Transverse colon (tissue), 4 donors: ENCODE data around the gene CTSL. TPM values are rescaled to one million over a fixed set of nuclear protein-coding genes. Genes with fewer than 3 reads are reported as not detected.
A peak's percentile ranks its signal among the peaks of the same experiment; 100 is the strongest.

Experiments used
- DNase-seq: peaks from one replicate; pipeline ENCODE4 v3.0.0-alpha.2; 2019
- H3K27ac ChIP-seq, 4 donors: fragments of 200-600 bp; sonication (generic); 2 replicates each; pipeline ENCODE4 v1.5.1; 2016 to 2018; ENCODE audit warnings: inconsistent platforms in 4 of 4
- H3K27me3 ChIP-seq: fragments of 200-600 bp; sonication (generic); 2 replicates; pipeline ENCODE4 v1.5.1; 2017; ENCODE audit warnings: inconsistent platforms
- H3K36me3 ChIP-seq, 4 donors: fragments of 200-600 bp; sonication (generic); 2 replicates each; pipeline ENCODE4 v1.5.1; 2017 to 2019; ENCODE audit warnings: inconsistent platforms in 4 of 4
- H3K4me1 ChIP-seq, 4 donors: fragments of 200-600 bp; sonication (generic); 2 replicates each; pipeline ENCODE4 v1.5.1; 2017 to 2020; ENCODE audit warnings: inconsistent platforms in 4 of 4
- H3K4me3 ChIP-seq, 4 donors: fragments of 200-600 bp; sonication (generic); 1 replicate in 1 of 4; 2 replicates in 3 of 4; pipeline versions ENCODE4 v1.5.1 to v1.6.1; 2017 to 2019; ENCODE audit warnings: inconsistent platforms in 4 of 4
- H3K9me3 ChIP-seq, 2 donors: fragments of 200-600 bp; sonication (generic); 2 replicates each; pipeline ENCODE4 v1.5.1; 2017 to 2019; ENCODE audit warnings: inconsistent platforms in 2 of 2
- EP300 ChIP-seq: sonication (generic); formaldehyde crosslinking; IDR thresholded peaks from one replicate; pipeline ENCODE4 v1.6.1; 2017; ENCODE audit warnings: antibody characterized with exemption, low read depth
- POLR2A ChIP-seq: fragments of 450-650 bp; IDR thresholded peaks from one replicate; pipeline ENCODE4 v1.6.1; 2016; ENCODE audit warnings: antibody characterized with exemption, mild to moderate bottlenecking, moderate library complexity
- POLR2AphosphoS5 ChIP-seq, 3 donors: sonication (generic); formaldehyde crosslinking; IDR thresholded peaks; one replicate each; pipeline ENCODE4 v1.6.1; 2016; ENCODE audit warnings: antibody characterized with exemption in 3 of 3
- WGBS, 2 donors: methylation state at CpG; one replicate each; pipeline ENCODE4 v1.1.5; 2018; ENCODE audit warnings: low coverage in 1 of 2; 5-methylcytosine and 5-hydroxymethylcytosine counted together
- in situ Hi-C, 4 donors: fragments of 200-750 bp; cut with MboI; loops; one replicate each; pipeline versions ENCODE4 v1.15.0 to v1.15.1; 2017; ENCODE audit warnings: low sequenced_read_pairs in 3 of 4, low pct_ligation_motif_present in 1 of 4, low pct_unique_long_range_greater_than_20kb in 1 of 4
- intact Hi-C: fragments of 100-400 bp; cut with DNase I; formaldehyde crosslinking; loops from one replicate; pipeline ENCODE4 v1.15.1; 2023; ENCODE audit warnings: low total_unique reads
- total RNA-seq, 4 donors: library from RNA; depleted of rRNA; stranded (reverse); fragments of >200 nt; gene quantifications; one replicate each; pipeline ENCODE4 v1.1.0, GENCODE V29; 2016
- TF ChIP-seq, protein P1 (sequence below), 5 experiments: fragments of 200-600 bp in 3 of 5; fragments of 450-650 bp in 2 of 5; sonication (generic) in 3 of 5; IDR thresholded peaks; 1 replicate in 2 of 5; 2 replicates in 3 of 5; pipeline ENCODE4 v1.5.1; 2016 to 2017; ENCODE audit warnings: antibody characterized with exemption in 5 of 5, inconsistent platforms in 3 of 5, mild to moderate bottlenecking in 2 of 5, moderate library complexity in 1 of 5

The CTSL gene
- total RNA-seq, 4 donors from 2014 or later, result 26.7 to 108 (median 66.6) TPM

DNA sequence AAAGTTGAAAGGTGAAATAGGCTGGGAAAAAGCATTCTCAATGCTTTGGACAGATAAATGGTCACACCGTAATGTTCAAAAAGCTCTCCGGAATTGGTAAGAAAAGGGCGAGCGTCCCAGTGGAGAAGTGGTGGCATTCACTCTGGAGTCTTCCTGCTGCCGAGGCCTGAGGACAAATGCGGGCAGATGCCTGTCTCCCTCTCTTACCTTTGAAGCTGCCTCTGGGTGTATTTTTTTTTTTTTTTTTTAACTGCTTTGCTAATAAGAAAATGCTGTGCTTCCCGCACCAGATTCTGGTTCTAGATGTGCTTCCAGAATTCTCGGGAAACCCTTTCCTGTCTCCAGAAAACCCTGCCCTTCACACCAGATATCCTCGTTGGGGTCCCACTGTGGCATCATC is 24.4 kb upstream of the CTSL start:
- TF ChIP-seq POLR2AphosphoS5 (IDR thresholded peaks at IDR 0.05) (no peak), EP300 (no peak), POLR2A (no peak)
- TF ChIP-seq, protein P1, sequence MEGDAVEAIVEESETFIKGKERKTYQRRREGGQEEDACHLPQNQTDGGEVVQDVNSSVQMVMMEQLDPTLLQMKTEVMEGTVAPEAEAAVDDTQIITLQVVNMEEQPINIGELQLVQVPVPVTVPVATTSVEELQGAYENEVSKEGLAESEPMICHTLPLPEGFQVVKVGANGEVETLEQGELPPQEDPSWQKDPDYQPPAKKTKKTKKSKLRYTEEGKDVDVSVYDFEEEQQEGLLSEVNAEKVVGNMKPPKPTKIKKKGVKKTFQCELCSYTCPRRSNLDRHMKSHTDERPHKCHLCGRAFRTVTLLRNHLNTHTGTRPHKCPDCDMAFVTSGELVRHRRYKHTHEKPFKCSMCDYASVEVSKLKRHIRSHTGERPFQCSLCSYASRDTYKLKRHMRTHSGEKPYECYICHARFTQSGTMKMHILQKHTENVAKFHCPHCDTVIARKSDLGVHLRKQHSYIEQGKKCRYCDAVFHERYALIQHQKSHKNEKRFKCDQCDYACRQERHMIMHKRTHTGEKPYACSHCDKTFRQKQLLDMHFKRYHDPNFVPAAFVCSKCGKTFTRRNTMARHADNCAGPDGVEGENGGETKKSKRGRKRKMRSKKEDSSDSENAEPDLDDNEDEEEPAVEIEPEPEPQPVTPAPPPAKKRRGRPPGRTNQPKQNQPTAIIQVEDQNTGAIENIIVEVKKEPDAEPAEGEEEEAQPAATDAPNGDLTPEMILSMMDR (IDR thresholded peaks at IDR 0.05), result no peak
- no peak for DNase-seq
- no peaks in the 10 kb centered on the region for H3K4me1 ChIP-seq
- intact Hi-C loops (no loop called here), in situ Hi-C loops (no loop called here)
- H3K4me3 ChIP-seq, result no peak overlapping the region
- H3K9me3 ChIP-seq, result no peaks in the 10 kb centered on the region
- H3K36me3 ChIP-seq, result no peaks in the 10 kb centered on the region
- no peak overlapping the region for H3K27ac ChIP-seq
- no peaks in the 10 kb centered on the region for H3K27me3 ChIP-seq
- 89 to 96% methylated on average over 9 of the region's 9 CpGs for WGBS, 2 donors

DNA sequence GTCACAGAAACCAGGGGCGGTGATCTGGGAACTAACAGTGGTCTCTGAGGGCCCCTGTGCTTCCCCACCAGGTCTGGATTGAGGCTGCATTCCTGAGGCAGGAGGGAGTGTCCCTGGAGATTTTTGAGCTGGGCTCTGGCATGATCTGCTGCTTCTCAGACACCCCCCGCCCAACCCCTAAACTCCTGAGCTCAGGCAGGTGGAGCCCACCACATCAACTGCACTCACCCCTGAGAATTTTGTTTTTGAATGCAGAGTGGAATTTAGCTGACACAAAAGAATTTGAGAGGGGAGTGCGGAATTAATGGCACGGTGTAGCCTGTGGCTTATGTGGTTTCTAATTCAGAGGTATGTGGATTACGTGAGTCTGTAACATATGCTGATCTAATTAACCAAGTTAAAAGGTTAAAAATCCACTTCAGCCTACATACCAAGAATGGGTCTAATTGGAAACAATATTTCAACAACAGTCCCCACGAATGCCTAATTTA is 23.9 kb upstream of the CTSL start:
- Histone ChIP-seq H3K4me3 (no peak overlapping the region), H3K36me3 (no peaks in the 10 kb centered on the region), H3K9me3 (no peaks in the 10 kb centered on the region), H3K4me1 (no peaks in the 10 kb centered on the region), H3K27me3 (no peaks in the 10 kb centered on the region), H3K27ac (no peak overlapping the region)
- 81 to 88% methylated on average over 3 to 6 of the region's 6 CpGs for WGBS, 2 donors
- intact Hi-C loops, result no loop called here
- TF ChIP-seq POLR2AphosphoS5 (IDR thresholded peaks at IDR 0.05) (no peak), EP300 (no peak)
- in situ Hi-C loops, result no loop called here
- DNase-seq, result no peak

DNA sequence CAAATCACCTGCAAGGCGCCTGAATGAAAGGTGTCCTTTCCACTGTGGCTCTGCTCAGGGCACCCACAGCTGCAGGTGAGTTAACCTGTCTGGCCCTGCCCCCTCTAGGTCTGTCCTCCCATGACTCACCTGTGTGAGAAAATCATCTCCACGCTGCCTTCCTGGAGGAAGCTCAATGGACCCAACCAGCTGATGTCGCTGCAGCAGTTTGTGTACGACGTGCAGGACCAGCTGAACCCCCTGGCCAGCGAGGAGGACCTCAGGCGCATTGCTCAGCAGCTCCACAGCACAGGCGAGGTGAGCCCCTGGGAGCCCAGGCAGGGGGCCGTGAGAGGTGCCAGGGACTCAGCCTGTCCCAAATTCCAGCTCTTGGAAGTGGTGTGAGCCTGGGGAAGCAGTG is 23.0 kb upstream of the CTSL start:
- Histone ChIP-seq H3K4me1 (no peaks in the 10 kb centered on the region), H3K9me3 (no peaks in the 10 kb centered on the region), H3K4me3 (no peak overlapping the region), H3K36me3 (no peaks in the 10 kb centered on the region), H3K27ac (no peak overlapping the region), H3K27me3 (no peaks in the 10 kb centered on the region)
- WGBS, 2 donors, result 90 to 100% methylated on average over 1 to 9 of the region's 9 CpGs
- DNase-seq, result no peak
- TF ChIP-seq, protein P1 (IDR thresholded peaks at IDR 0.05), result no peak
- no peak for TF ChIP-seq EP300
- TF ChIP-seq POLR2AphosphoS5 (IDR thresholded peaks at IDR 0.05), result no peak
- TF ChIP-seq POLR2A, result no peak
- in situ Hi-C loops (no loop called here), intact Hi-C loops (no loop called here)

- Histone ChIP-seq H3K27me3 (no peaks in the 10 kb centered on the region), H3K4me1 (no peaks in the 10 kb centered on the region), H3K4me3 (no peak overlapping the region), H3K9me3 (no peaks in the 10 kb centered on the region), H3K27ac (no peak overlapping the region), H3K36me3 (no peaks in the 10 kb centered on the region)
- TF ChIP-seq POLR2AphosphoS5 (IDR thresholded peaks at IDR 0.05) (no peak), POLR2A (no peak)
- in situ Hi-C loops, result no loop called here
- no peak for DNase-seq
- 88% methylated on average over 7 of the region's 7 CpGs; no CpG with 5 or more reads in 1 of the 2 donors for WGBS, 2 donors
- intact Hi-C loops, result no loop called here
Observed at GRCh38 chr9:87703636-87704276, 22.2 kb upstream of the CTSL start.

DNA sequence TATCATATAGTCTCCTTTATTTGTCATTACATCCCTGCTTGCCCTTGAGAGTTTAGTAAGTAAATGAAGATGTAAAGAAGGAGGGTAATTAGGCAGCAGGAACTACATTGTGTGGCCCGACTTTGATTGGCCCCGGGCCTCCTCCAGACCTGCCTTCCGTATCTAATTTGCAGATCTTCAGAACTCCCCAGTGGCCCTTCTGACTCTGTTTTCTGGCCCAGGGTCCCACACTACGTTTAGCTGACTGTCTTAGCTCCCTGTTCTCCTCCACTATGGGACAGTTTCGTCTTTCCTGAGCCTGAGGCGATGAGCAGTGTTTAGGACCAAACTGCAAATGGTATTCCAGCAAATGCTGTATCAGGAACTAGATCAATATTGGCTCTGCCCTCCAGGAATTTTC is 21.6 kb upstream of the CTSL start:
- TF ChIP-seq, protein P1 (IDR thresholded peaks at IDR 0.05), result no peak
- TF ChIP-seq EP300 (no peak), POLR2A (no peak), POLR2AphosphoS5 (IDR thresholded peaks at IDR 0.05) (no peak)
- no peaks in the 10 kb centered on the region for H3K36me3 ChIP-seq
- DNase-seq, result no peak
- H3K4me1 ChIP-seq, result no peaks in the 10 kb centered on the region
- no peak overlapping the region for H3K4me3 ChIP-seq
- no peaks in the 10 kb centered on the region for H3K9me3 ChIP-seq
- whole genome bisulfite sequencing, 2 donors, result 76 to 88% methylated on average over 4 to 6 of the region's 6 CpGs
- in situ Hi-C loops (no loop called here), intact Hi-C loops (no loop called here)
- H3K27ac ChIP-seq, result peak overlapping the region in 1 of 4 donors; percentile 5
- no peaks in the 10 kb centered on the region for H3K27me3 ChIP-seq
